IMR-90 (cell line): Measurements from ENCODE around the gene MYL6. TPM values are rescaled to one million over a fixed set of nuclear protein-coding genes. Genes with fewer than 3 reads are reported as not detected.

Experiments
- ATAC-seq: fragments of 200-7000 bp; cut with Tn5 transposase; 2 replicates; pipeline ENCODE4 v1.9.1; 2020; ENCODE audit warnings: low read depth, mild to moderate bottlenecking, moderate library complexity
- BruUV-seq: library from RNA; stranded (reverse); fragments of 400-500 nt; replicated peaks from 2 replicates; lab custom pipeline; 2021; lab: Mats Ljungman, UMichigan
- CTCF ChIA-PET: fragments of 300-600 bp; formaldehyde crosslinking; extraction: SDS; loops from one replicate; lab custom pipeline; 2021; ENCODE audit warnings: antibody characterized with exemption; lab: Yijun Ruan, JAX
- POLR2A ChIA-PET: fragments of 300-600 bp; sonication (Branson Sonifier 250); formaldehyde crosslinking; loops from one replicate; lab custom pipeline; 2022; ENCODE audit warnings: antibody characterized with exemption; ENCODE audit not compliant: unreplicated experiment; lab: Charles Lee
- DNase-seq: peaks from one replicate; pipeline ENCODE4 v3.0.0; 2013
- H2AFZ ChIP-seq: replicated peaks from 2 replicates; pipeline ENCODE3; 2013; ENCODE audit warnings: low read length, mild to moderate bottlenecking; ENCODE audit not compliant: poor library complexity
- H2AK5ac ChIP-seq: 2 replicates; pipeline ENCODE4 v1.6.1; 2013; ENCODE audit warnings: low read depth, low read length, inconsistent platforms
- H2AK9ac ChIP-seq: replicated peaks from 2 replicates; pipeline ENCODE3; 2013; ENCODE audit warnings: mild to moderate bottlenecking, low read depth, low read length, moderate library complexity; ENCODE audit not compliant: poor library complexity
- H2BK120ac ChIP-seq: 2 replicates; pipeline ENCODE4 v1.6.1; 2013; ENCODE audit warnings: low read depth, low read length, inconsistent platforms
- H2BK15ac ChIP-seq: 3 replicates; pipeline ENCODE4 v1.6.1; 2013; ENCODE audit warnings: low read depth, low read length, inconsistent platforms
- H2BK20ac ChIP-seq: 2 replicates; pipeline ENCODE4 v1.6.1; 2013; ENCODE audit warnings: low read depth, mild to moderate bottlenecking, inconsistent platforms, low read length, moderate library complexity
- H2BK5ac ChIP-seq: 2 replicates; pipeline ENCODE4 v1.6.1; 2013; ENCODE audit warnings: mild to moderate bottlenecking, low read depth, low read length, inconsistent platforms; ENCODE audit not compliant: poor library complexity, severe bottlenecking
- H3K14ac ChIP-seq: replicated peaks from 2 replicates; pipeline ENCODE4 v1.6.1; 2013; ENCODE audit warnings: low read depth, low read length, inconsistent platforms
- H3K18ac ChIP-seq: 2 replicates; pipeline ENCODE4 v1.6.1; 2013; ENCODE audit warnings: low read depth, low read length, control low read depth
- H3K23ac ChIP-seq: 2 replicates; pipeline ENCODE4 v1.6.1; 2013; ENCODE audit warnings: low read depth, low read length, inconsistent platforms
- H3K27ac ChIP-seq: 2 replicates; pipeline ENCODE4 v1.5.1; 2013; ENCODE audit warnings: mild to moderate bottlenecking, control low read depth, low read length; ENCODE audit not compliant: insufficient read depth
- H3K27me3 ChIP-seq: 2 replicates; pipeline ENCODE4 v1.6.1; 2013; ENCODE audit warnings: low read length; ENCODE audit not compliant: control insufficient read depth, insufficient read depth
- H3K36me3 ChIP-seq: 2 replicates; pipeline ENCODE4 v1.6.1; 2013; ENCODE audit warnings: low read length, mixed read lengths; ENCODE audit not compliant: control insufficient read depth, insufficient read depth
- H3K4ac ChIP-seq: 2 replicates; pipeline ENCODE4 v1.6.1; 2013; ENCODE audit warnings: low read depth, low read length, inconsistent platforms
- H3K4me1 ChIP-seq: 2 replicates; pipeline ENCODE4 v1.6.1; 2013; ENCODE audit warnings: low read length, mixed read lengths; ENCODE audit not compliant: control insufficient read depth, insufficient read depth
- H3K4me2 ChIP-seq: 2 replicates; pipeline ENCODE4 v1.6.1; 2013; ENCODE audit warnings: low read depth, mild to moderate bottlenecking, control low read depth, low read length, moderate library complexity
- H3K4me3 ChIP-seq: 2 replicates; pipeline ENCODE4 v1.5.1; 2013; ENCODE audit warnings: low read depth, mild to moderate bottlenecking, control low read depth, low read length, moderate library complexity; ENCODE audit not compliant: insufficient read depth
- H3K56ac ChIP-seq: 2 replicates; pipeline ENCODE4 v1.6.1; 2013; ENCODE audit warnings: low read length, inconsistent platforms; ENCODE audit not compliant: insufficient read depth; ENCODE audit errors: extremely low read depth
- H3K79me1 ChIP-seq, 2 experiments: 2 replicates each; pipeline ENCODE4 v1.6.1; 2013; ENCODE audit warnings: low read length in 2 of 2, inconsistent platforms in 1 of 2, low read depth in 1 of 2
- H3K9ac ChIP-seq: 2 replicates; pipeline ENCODE4 v1.6.1; 2013; ENCODE audit warnings: low read depth, low read length, control low read depth
- H3K9me1 ChIP-seq: 2 replicates; pipeline ENCODE4 v1.6.1; 2013; ENCODE audit warnings: low read length, inconsistent platforms; ENCODE audit not compliant: insufficient read depth
- H3K9me3 ChIP-seq: 2 replicates; pipeline ENCODE4 v1.6.1; 2013; ENCODE audit warnings: low read length; ENCODE audit not compliant: control insufficient read depth, insufficient read depth
- H4K20me1 ChIP-seq: 2 replicates; pipeline ENCODE4 v1.6.1; 2013; ENCODE audit warnings: low read length, inconsistent platforms; ENCODE audit not compliant: insufficient read depth
- H4K5ac ChIP-seq: 2 replicates; pipeline ENCODE4 v1.6.1; 2013; ENCODE audit warnings: mild to moderate bottlenecking, low read depth, low read length, control low read depth
- H4K8ac ChIP-seq, 2 experiments: 2 replicates each; pipeline ENCODE4 v1.6.1; 2013; ENCODE audit warnings: low read depth in 2 of 2, low read length in 2 of 2, control low read depth in 1 of 2, inconsistent platforms in 1 of 2
- H4K91ac ChIP-seq: 2 replicates; pipeline ENCODE4 v1.6.1; 2013; ENCODE audit warnings: low read depth, low read length, inconsistent platforms; ENCODE audit not compliant: insufficient read depth
- BHLHE40 ChIP-seq: fragments of 150-350 bp; IDR thresholded peaks from 2 replicates; pipeline ENCODE4 v1.6.1; 2016; ENCODE audit warnings: mild to moderate bottlenecking, low read depth, low read length
- CEBPB ChIP-seq: IDR thresholded peaks from 2 replicates; pipeline ENCODE4 v1.6.1; 2012; ENCODE audit warnings: low read depth, low read length, improper control_type of control experiment
- CHD1 ChIP-seq: IDR thresholded peaks from 2 replicates; pipeline ENCODE4 v1.6.1; 2012; ENCODE audit warnings: low read depth, low read length, improper control_type of control experiment
- MAFK ChIP-seq: IDR thresholded peaks from 2 replicates; pipeline ENCODE4 v1.6.1; 2012; ENCODE audit warnings: low read depth, low read length, improper control_type of control experiment
- MAZ ChIP-seq: IDR thresholded peaks from 2 replicates; pipeline ENCODE4 v1.6.1; 2012; ENCODE audit warnings: low read depth, mild to moderate bottlenecking, low read length, improper control_type of control experiment, moderate library complexity, borderline replicate concordance
- MXI1 ChIP-seq: IDR thresholded peaks from 2 replicates; pipeline ENCODE4 v1.6.1; 2012; ENCODE audit warnings: low read depth, mild to moderate bottlenecking, low read length, moderate library complexity, borderline replicate concordance
- NFE2L2 ChIP-seq: fragments of 150-350 bp; IDR thresholded peaks from 2 replicates; pipeline ENCODE4 v1.6.1; 2016; ENCODE audit warnings: low read depth, mild to moderate bottlenecking, low read length
- POLR2A ChIP-seq: IDR thresholded peaks from 2 replicates; pipeline ENCODE4 v1.6.1; 2012; ENCODE audit warnings: mild to moderate bottlenecking, low read depth, low read length
- RAD21 ChIP-seq: IDR thresholded peaks from 2 replicates; pipeline ENCODE4 v1.6.1; 2012; ENCODE audit warnings: low read length, improper control_type of control experiment
- RCOR1 ChIP-seq: IDR thresholded peaks from 2 replicates; pipeline ENCODE4 v1.6.1; 2012; ENCODE audit warnings: mild to moderate bottlenecking, low read length, improper control_type of control experiment; ENCODE audit not compliant: insufficient replicate concordance
- RFX5 ChIP-seq: IDR thresholded peaks from 2 replicates; pipeline ENCODE4 v1.8.0; 2012; ENCODE audit warnings: low read depth, mild to moderate bottlenecking, low read length, moderate library complexity
- WGBS, 2 experiments: methylation state at CpG; one replicate each; pipeline versions ENCODE4 v1.1.5 to v1.1.7; 2013; ENCODE audit warnings: missing lambda C conversion rate in 2 of 2; ENCODE audit not compliant: insufficient read length in 1 of 2; ENCODE audit errors: extremely low coverage in 2 of 2; 5-methylcytosine and 5-hydroxymethylcytosine counted together
- dilution Hi-C: fragments of 300-500 bp; cut with HindIII; formaldehyde crosslinking; loops from one replicate; pipeline ENCODE4 v1.14.3; 2018; ENCODE audit warnings: low sequenced_read_pairs; ENCODE audit not compliant: unreplicated experiment
- in situ Hi-C: fragments of 300-500 bp; cut with MboI; formaldehyde crosslinking; loops from 3 replicates; pipeline ENCODE4 v1.14.3; 2019; ENCODE audit warnings: low sequenced_read_pairs, inconsistent platforms, mixed read lengths
- intact Hi-C: fragments of 100-400 bp; cut with micrococcal nuclease; formaldehyde crosslinking; loops from 2 replicates; pipeline ENCODE4 v1.10.0; 2022
- polyA plus RNA-seq, 3 experiments: library from polyadenylated mRNA; depleted of rRNA; stranded (reverse); fragments of >200 nt; gene quantifications; 2 replicates each; pipeline ENCODE4 v1.2.3, GENCODE V29; 2012; ENCODE audit warnings: low replicate concordance in 1 of 3
- total RNA-seq: library from RNA; depleted of rRNA; stranded (reverse); fragments of >200 nt; gene quantifications from 2 replicates; pipeline ENCODE4 v1.2.3, GENCODE V29; 2012
- TF ChIP-seq, protein P1 (sequence below): fragments of 150-350 bp; IDR thresholded peaks from 2 replicates; pipeline ENCODE4 v1.6.1; 2016; ENCODE audit warnings: low read depth, mild to moderate bottlenecking, low read length, moderate library complexity, borderline replicate concordance
- TF ChIP-seq, protein P2 (sequence below): conservative IDR thresholded peaks from 2 replicates; pipeline ENCODE4 v1.5.1; 2012; ENCODE audit warnings: mild to moderate bottlenecking, low read depth, low read length, improper control_type of control experiment
- TF ChIP-seq, protein P3 (sequence below): fragments of 150-350 bp; IDR thresholded peaks from 2 replicates; pipeline ENCODE4 v1.6.1; 2017; ENCODE audit warnings: mild to moderate bottlenecking, antibody characterized with exemption, low read length, low read depth

Gene MYL6
- total and polyA plus RNA-seq, 2 of the 4 experiments (the other 2 are of a cell fraction): 4,816 to 6,979 TPM

DNA sequence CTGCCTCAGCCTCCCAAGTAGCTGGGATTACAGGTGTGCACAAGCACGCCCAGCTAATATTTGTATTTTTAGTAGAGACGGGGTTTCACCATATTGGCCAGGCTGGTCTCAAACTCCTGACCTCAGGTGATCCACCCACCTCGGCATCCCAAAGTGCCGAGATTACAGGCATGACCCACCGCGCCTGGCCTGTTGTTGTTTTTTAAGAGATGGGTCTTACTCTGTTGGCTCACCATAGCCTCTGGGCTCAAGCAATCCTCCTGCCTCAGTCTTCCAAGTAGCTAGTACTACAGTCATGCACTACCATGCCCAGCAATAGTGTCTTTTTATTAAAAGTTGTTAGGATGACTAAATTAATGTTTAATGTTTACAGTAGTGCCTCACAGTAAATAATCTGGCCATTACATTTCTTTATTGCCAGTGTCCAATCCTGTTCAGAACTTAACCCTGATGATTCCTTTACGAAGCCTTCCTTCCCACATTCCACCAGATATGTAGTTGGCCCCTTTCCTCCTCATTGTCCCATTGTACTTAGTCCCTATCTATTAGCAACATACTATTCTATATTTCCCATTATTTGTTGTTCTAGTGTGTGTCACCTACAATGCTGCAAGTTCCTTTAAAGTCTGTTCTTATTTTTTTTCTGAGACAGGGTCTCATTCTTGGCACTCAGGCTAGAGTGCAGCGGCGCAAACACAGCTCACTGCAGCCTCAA, 39.9 kb downstream of the MYL6 start:
- H4K8ac ChIP-seq: no peak overlapping the region
- no TSS peak for BruUV-seq
- H3K36me3 ChIP-seq: no peaks in the 10 kb centered on the region
- H3K4ac ChIP-seq: no peak overlapping the region
- no peaks in the 10 kb centered on the region for H4K20me1 ChIP-seq
- 78% methylated on average over 2 of the region's 9 CpGs; no CpG with 5 or more reads in 1 of the 2 experiments for WGBS, 2 experiments
- H3K23ac ChIP-seq: no peak overlapping the region
- DNase-seq: no peak
- no peak overlapping the region for H2BK20ac ChIP-seq
- no peak overlapping the region for H2BK15ac ChIP-seq
- no peak overlapping the region for H2AFZ ChIP-seq
- H3K4me2 ChIP-seq: no peak overlapping the region
- H4K5ac ChIP-seq: no peak overlapping the region
- no peak overlapping the region for H3K4me3 ChIP-seq
- H3K79me1 ChIP-seq: no peaks in the 10 kb centered on the region
- no peak for ATAC-seq
- no peaks in the 10 kb centered on the region for H3K27me3 ChIP-seq
- H3K56ac ChIP-seq: no peak overlapping the region
- TF ChIP-seq RFX5: no peak
- no peak for TF ChIP-seq CEBPB
- TF ChIP-seq, protein P1, sequence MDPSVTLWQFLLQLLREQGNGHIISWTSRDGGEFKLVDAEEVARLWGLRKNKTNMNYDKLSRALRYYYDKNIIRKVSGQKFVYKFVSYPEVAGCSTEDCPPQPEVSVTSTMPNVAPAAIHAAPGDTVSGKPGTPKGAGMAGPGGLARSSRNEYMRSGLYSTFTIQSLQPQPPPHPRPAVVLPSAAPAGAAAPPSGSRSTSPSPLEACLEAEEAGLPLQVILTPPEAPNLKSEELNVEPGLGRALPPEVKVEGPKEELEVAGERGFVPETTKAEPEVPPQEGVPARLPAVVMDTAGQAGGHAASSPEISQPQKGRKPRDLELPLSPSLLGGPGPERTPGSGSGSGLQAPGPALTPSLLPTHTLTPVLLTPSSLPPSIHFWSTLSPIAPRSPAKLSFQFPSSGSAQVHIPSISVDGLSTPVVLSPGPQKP: no peak
- TF ChIP-seq CHD1: no peak
- TF ChIP-seq RCOR1: no peak
- no peak for TF ChIP-seq MAFK
- TF ChIP-seq NFE2L2: no peak
- no peak for TF ChIP-seq MXI1
- no peak for TF ChIP-seq RAD21
- TF ChIP-seq MAZ: no peak
- TF ChIP-seq, protein P2, sequence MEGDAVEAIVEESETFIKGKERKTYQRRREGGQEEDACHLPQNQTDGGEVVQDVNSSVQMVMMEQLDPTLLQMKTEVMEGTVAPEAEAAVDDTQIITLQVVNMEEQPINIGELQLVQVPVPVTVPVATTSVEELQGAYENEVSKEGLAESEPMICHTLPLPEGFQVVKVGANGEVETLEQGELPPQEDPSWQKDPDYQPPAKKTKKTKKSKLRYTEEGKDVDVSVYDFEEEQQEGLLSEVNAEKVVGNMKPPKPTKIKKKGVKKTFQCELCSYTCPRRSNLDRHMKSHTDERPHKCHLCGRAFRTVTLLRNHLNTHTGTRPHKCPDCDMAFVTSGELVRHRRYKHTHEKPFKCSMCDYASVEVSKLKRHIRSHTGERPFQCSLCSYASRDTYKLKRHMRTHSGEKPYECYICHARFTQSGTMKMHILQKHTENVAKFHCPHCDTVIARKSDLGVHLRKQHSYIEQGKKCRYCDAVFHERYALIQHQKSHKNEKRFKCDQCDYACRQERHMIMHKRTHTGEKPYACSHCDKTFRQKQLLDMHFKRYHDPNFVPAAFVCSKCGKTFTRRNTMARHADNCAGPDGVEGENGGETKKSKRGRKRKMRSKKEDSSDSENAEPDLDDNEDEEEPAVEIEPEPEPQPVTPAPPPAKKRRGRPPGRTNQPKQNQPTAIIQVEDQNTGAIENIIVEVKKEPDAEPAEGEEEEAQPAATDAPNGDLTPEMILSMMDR: no peak
- TF ChIP-seq POLR2A: no peak
- TF ChIP-seq, protein P3, sequence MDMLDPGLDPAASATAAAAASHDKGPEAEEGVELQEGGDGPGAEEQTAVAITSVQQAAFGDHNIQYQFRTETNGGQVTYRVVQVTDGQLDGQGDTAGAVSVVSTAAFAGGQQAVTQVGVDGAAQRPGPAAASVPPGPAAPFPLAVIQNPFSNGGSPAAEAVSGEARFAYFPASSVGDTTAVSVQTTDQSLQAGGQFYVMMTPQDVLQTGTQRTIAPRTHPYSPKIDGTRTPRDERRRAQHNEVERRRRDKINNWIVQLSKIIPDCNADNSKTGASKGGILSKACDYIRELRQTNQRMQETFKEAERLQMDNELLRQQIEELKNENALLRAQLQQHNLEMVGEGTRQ: no peak
- TF ChIP-seq BHLHE40: no peak
- ChIA-PET POLR2A (no interaction called here), CTCF (interaction anchor here (0.7 to 1.6 kb wide), 5 partner anchors 8 to 253 kb away, joined by 4 to 8 read pairs (median 4); partner anchors contain the start of genes RNF41 and SMARCC2)
- H2AK5ac ChIP-seq: no peak overlapping the region
- 0 out of 2 replicates have a peak, but pooled peaks cover 3% of the 10 kb centered on the region for H3K9me1 ChIP-seq
- no peak overlapping the region for H3K27ac ChIP-seq
- H3K4me1 ChIP-seq: peaks cover 4% of the 10 kb centered on the region
- no peak overlapping the region for H2AK9ac ChIP-seq
- H3K14ac ChIP-seq: no peak overlapping the region
- H2BK5ac ChIP-seq: no peak overlapping the region
- in situ Hi-C loops (no loop called here), intact Hi-C loops (loop anchor here (1.0 to 2.0 kb wide), 2 partner anchors 26 to 79 kb away; partner anchors contain the start of genes NABP2 and ZC3H10), dilution Hi-C loops (no loop called here)
- H3K9ac ChIP-seq: no peak overlapping the region
- H2BK120ac ChIP-seq: no peak overlapping the region
- H4K91ac ChIP-seq: no peak overlapping the region
- no peaks in the 10 kb centered on the region for H3K9me3 ChIP-seq
- H3K18ac ChIP-seq: no peak overlapping the region
